Lung (tissue), 12 donors: ENCODE data around the gene FANK1. TPM values are rescaled to one million over a fixed set of nuclear protein-coding genes. Genes with fewer than 3 reads are reported as not detected.

Source experiments
- ATAC-seq: fragments of 200-7000 bp; cut with Tn5 transposase; one replicate; pipeline ENCODE4 v1.9.1; 2020; ENCODE audit warnings: moderate number of reproducible peaks; ENCODE audit not compliant: insufficient read depth, low FRiP score
- DNase-seq, 3 donors: peaks; one replicate each; pipeline ENCODE4 v3.0.0-alpha.2; 2013 to 2017
- H3K27ac ChIP-seq, 2 donors: one replicate each; pipeline ENCODE4 v1.5.1; 2013; ENCODE audit warnings: mild to moderate bottlenecking in 2 of 2, moderate library complexity in 2 of 2, control low read depth in 1 of 2, inconsistent platforms in 1 of 2, low read depth in 1 of 2, low read length in 1 of 2
- H3K27me3 ChIP-seq, 3 donors: one replicate each; pipeline ENCODE4 v1.5.1; 2013; ENCODE audit warnings: low read length in 2 of 3; ENCODE audit not compliant: control insufficient read depth in 3 of 3, insufficient read depth in 3 of 3
- H3K36me3 ChIP-seq, 4 donors: one replicate each; pipeline ENCODE4 v1.5.1; 2013; ENCODE audit warnings: low read length in 4 of 4, mild to moderate bottlenecking in 1 of 4, moderate library complexity in 1 of 4; ENCODE audit not compliant: control insufficient read depth in 4 of 4, insufficient read depth in 4 of 4
- H3K4me1 ChIP-seq, 5 donors: one replicate each; pipeline ENCODE4 v1.5.1; 2013; ENCODE audit warnings: low read length in 5 of 5, mild to moderate bottlenecking in 2 of 5, moderate library complexity in 1 of 5; ENCODE audit not compliant: control insufficient read depth in 5 of 5, insufficient read depth in 5 of 5
- H3K4me3 ChIP-seq: one replicate; pipeline ENCODE4 v1.5.1; 2013; ENCODE audit warnings: mild to moderate bottlenecking, control low read depth, moderate library complexity
- H3K9ac ChIP-seq, 2 donors: one replicate each; pipeline ENCODE4 v1.5.1; 2013; ENCODE audit warnings: low read length in 2 of 2, control low read depth in 1 of 2; ENCODE audit not compliant: insufficient read depth in 1 of 2
- H3K9me3 ChIP-seq, 4 donors: one replicate each; pipeline ENCODE4 v1.5.1; 2013; ENCODE audit warnings: low read length in 3 of 4, mild to moderate bottlenecking in 1 of 4, moderate library complexity in 1 of 4; ENCODE audit not compliant: control insufficient read depth in 4 of 4, insufficient read depth in 3 of 4
- WGBS, 2 donors: extraction: QIAGEN DNeasy Blood & Tissue Kit; methylation state at CpG; one replicate each; pipeline ENCODE4 v1.1.7; 2013; 5-methylcytosine and 5-hydroxymethylcytosine counted together
- polyA plus RNA-seq, 2 donors: library from polyadenylated mRNA; stranded (reverse); fragments of 200-250 nt; gene quantifications; one replicate each; pipeline ENCODE4 v1.2.1, GENCODE V29; 2013
- total RNA-seq, 2 donors: library from RNA; depleted of rRNA in 1 of 2; stranded (reverse); fragments of >200 nt in 1 of 2; gene quantifications; one replicate each; pipeline ENCODE4 v1.2.1, GENCODE V29; 2014 to 2021
- TF ChIP-seq, protein P1 (sequence below): IDR thresholded peaks from 2 replicates; pipeline ENCODE4 v1.5.1; 2012; ENCODE audit warnings: mild to moderate bottlenecking; ENCODE audit errors: control extremely low read depth, extremely low read depth
- donor health status: control.
- donor health status: control.
- donor health status: Bipolar disorder and iron deficiency.
- donor health status: healthy.
- donor health status: DM: yes; HTN: yes; CAD: no.

The FANK1 gene
- total and polyA plus RNA-seq, 4 donors, result 8.7 to 18.4 (median 13.7) TPM

- Histone ChIP-seq H3K9ac (no peak overlapping the region), H3K4me3 (no peak overlapping the region), H3K36me3 (no peaks in the 10 kb centered on the region), H3K4me1 (no peaks in the 10 kb centered on the region), H3K9me3 (peaks cover 0 to 22% (median 14%) of the 10 kb centered on the region in 4 donors), H3K27me3 (no peaks in the 10 kb centered on the region), H3K27ac (no peak overlapping the region)
- ATAC-seq (no peak), DNase-seq (no peak)
- TF ChIP-seq, protein P1, sequence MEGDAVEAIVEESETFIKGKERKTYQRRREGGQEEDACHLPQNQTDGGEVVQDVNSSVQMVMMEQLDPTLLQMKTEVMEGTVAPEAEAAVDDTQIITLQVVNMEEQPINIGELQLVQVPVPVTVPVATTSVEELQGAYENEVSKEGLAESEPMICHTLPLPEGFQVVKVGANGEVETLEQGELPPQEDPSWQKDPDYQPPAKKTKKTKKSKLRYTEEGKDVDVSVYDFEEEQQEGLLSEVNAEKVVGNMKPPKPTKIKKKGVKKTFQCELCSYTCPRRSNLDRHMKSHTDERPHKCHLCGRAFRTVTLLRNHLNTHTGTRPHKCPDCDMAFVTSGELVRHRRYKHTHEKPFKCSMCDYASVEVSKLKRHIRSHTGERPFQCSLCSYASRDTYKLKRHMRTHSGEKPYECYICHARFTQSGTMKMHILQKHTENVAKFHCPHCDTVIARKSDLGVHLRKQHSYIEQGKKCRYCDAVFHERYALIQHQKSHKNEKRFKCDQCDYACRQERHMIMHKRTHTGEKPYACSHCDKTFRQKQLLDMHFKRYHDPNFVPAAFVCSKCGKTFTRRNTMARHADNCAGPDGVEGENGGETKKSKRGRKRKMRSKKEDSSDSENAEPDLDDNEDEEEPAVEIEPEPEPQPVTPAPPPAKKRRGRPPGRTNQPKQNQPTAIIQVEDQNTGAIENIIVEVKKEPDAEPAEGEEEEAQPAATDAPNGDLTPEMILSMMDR, result no peak
- 77 to 86% methylated on average over 1 of the region's 1 CpG for WGBS, 2 donors
These were observed 54.9 kb downstream of the FANK1 start for GRCh38 chr10:125951290-125951689.

GRCh38 chr10:125953778-125954385 is 57.5 kb downstream of the FANK1 start:
- Histone ChIP-seq H3K4me3 (no peak overlapping the region), H3K4me1 (no peaks in the 10 kb centered on the region), H3K9ac (no peak overlapping the region), H3K27ac (no peak overlapping the region), H3K27me3 (no peaks in the 10 kb centered on the region), H3K36me3 (no peaks in the 10 kb centered on the region), H3K9me3 (peaks cover 0 to 22% (median 14%) of the 10 kb centered on the region in 4 donors)
- DNase-seq (no peak), ATAC-seq (no peak)
- TF ChIP-seq, protein P1, result no peak
- 92 to 95% methylated on average over 9 of the region's 9 CpGs for WGBS, 2 donors

DNA sequence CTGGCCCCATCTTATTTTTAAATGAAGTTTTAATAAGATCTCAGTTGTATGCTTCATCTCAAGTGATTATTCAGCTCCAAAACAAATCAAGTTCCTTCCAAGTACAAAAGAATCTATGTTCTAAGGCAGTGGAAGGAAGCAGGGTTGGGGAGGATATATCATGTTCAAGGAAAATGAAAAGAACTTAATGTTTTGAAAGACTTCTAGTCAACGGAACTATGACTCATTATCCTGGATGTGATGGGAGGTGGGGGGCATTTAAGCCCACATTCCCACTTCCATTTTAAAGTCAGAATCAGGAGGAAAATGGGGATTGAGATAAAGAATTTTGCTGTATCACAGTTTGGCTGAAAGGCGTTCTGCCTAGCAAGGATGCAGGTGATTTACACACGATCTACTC is 59.4 kb downstream of the FANK1 start:
- DNase-seq, result no peak
- no peaks in the 10 kb centered on the region for H3K27me3 ChIP-seq
- H3K4me1 ChIP-seq, result no peaks in the 10 kb centered on the region
- WGBS, 2 donors, result 54 to 67% methylated on average over 3 of the region's 3 CpGs
- TF ChIP-seq, protein P1, result no peak
- no peak overlapping the region for H3K27ac ChIP-seq
- ATAC-seq, result no peak
- peaks cover 0 to 22% (median 15%) of the 10 kb centered on the region in 4 donors for H3K9me3 ChIP-seq
- H3K36me3 ChIP-seq, result no peaks in the 10 kb centered on the region
- H3K9ac ChIP-seq, result no peak overlapping the region
- no peak overlapping the region for H3K4me3 ChIP-seq

DNA sequence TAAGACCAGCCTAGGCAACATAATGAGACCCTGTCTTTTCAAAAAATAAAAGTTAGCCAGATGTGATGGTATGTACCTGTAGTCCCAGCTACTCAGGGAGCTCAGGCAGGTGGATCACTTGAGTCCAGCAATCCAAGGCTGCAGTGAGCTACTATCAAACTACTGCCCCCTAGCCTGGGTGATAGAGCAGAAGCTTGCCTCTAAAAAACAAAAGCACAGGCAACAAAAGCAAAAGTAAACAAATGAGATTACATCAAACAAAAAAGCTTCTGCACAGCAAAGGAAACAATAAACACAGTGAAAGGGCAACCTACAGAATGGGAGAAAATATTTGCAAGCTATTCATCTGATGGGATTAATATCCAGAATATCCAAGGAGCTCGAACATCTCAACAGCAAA is 65.4 kb downstream of the FANK1 start:
- no peak for ATAC-seq
- TF ChIP-seq, protein P1, result no peak
- Histone ChIP-seq H3K9ac (no peak overlapping the region), H3K36me3 (no peaks in the 10 kb centered on the region), H3K4me3 (no peak overlapping the region), H3K4me1 (no peaks in the 10 kb centered on the region), H3K27me3 (no peaks in the 10 kb centered on the region), H3K9me3 (peaks cover 0 to 2% (median 0%) of the 10 kb centered on the region in 4 donors), H3K27ac (no peak overlapping the region)
- 73 to 82% methylated on average over 1 of the region's 1 CpG for WGBS, 2 donors
- DNase-seq, result no peak
